HCT116 (cell line): ENCODE measurements around the gene AJUBA. TPM values are rescaled to one million over a fixed set of nuclear protein-coding genes. Genes with fewer than 3 reads are reported as not detected.

ENCODE experiments used
- ATAC-seq: fragments of 200-7000 bp; cut with Tn5 transposase; 2 replicates; pipeline ENCODE4 v1.9.1; 2020; ENCODE audit warnings: mild to moderate bottlenecking, moderate library complexity
- BruUV-seq: library from RNA; stranded (reverse); fragments of 400-500 nt; replicated peaks from 2 replicates; lab custom pipeline; 2021; lab: Mats Ljungman, UMichigan
- CTCF ChIA-PET: fragments of 300-600 bp; sonication (Branson Sonifier 250); formaldehyde crosslinking; loops from one replicate; lab custom pipeline; 2021; ENCODE audit warnings: antibody characterized with exemption; lab: Charles Lee
- POLR2A ChIA-PET: fragments of 300-600, 350-600 bp; sonication (Branson Sonifier 250); formaldehyde crosslinking; loops from one replicate; lab custom pipeline; 2021; ENCODE audit warnings: antibody characterized with exemption; lab: Charles Lee
- RAD21 ChIA-PET, 2 experiments: fragments of 300-600 bp; sonication (Branson Sonifier 250); formaldehyde crosslinking; loops; one replicate each; lab custom pipeline; 2023; ENCODE audit warnings: low total read pairs in 2 of 2; ENCODE audit not compliant: uncharacterized antibody in 2 of 2, unreplicated experiment in 2 of 2, low non-redundant PET in 1 of 2; lab: Charles Lee
- DNase-seq: peaks from one replicate; pipeline ENCODE4 v3.0.0-alpha.2; 2010; ENCODE audit warnings: low read depth, low spot score
- H2AFZ ChIP-seq: fragments of 200-600 bp; shearing (Covaris generic), sonication (generic); 2 replicates; pipeline ENCODE4 v1.6.1; 2017; ENCODE audit warnings: low read depth, mixed run types, mixed read lengths, antibody characterized with exemption, low read length; ENCODE audit not compliant: poor library complexity, severe bottlenecking
- H3K27ac ChIP-seq: 2 replicates; pipeline ENCODE4 v1.5.1; 2012; ENCODE audit warnings: low read depth, low read length
- H3K27me3 ChIP-seq: fragments of 200-600 bp; sonication (generic); 2 replicates; pipeline ENCODE4 v1.6.1; 2016; ENCODE audit warnings: mixed run types, low read length, mixed read lengths; ENCODE audit not compliant: insufficient read depth
- H3K36me3 ChIP-seq, 2 experiments: fragments of 200-500 bp in 1 of 2; fragments of 200-600 bp in 1 of 2; sonication (Bioruptor generic) in 1 of 2; sonication (generic) in 1 of 2; 2 replicates each; pipeline versions ENCODE4 v1.5.1 to v1.6.1; 2014 to 2016; ENCODE audit warnings: low read length in 2 of 2, inconsistent platforms in 1 of 2, mixed read lengths in 1 of 2, mixed run types in 1 of 2; ENCODE audit not compliant: insufficient read depth in 2 of 2, control insufficient read depth in 1 of 2
- H3K4me1 ChIP-seq, 2 experiments: fragments of 200-600 bp in 1 of 2; sonication (generic) in 1 of 2; 2 replicates each; pipeline versions ENCODE4 v1.5.1 to v1.6.1; 2012 to 2017; ENCODE audit warnings: low read length in 2 of 2, inconsistent platforms in 1 of 2, mild to moderate bottlenecking in 1 of 2, mixed read lengths in 1 of 2, mixed run types in 1 of 2, moderate library complexity in 1 of 2; ENCODE audit not compliant: insufficient read depth in 2 of 2, control insufficient read depth in 1 of 2
- H3K4me2 ChIP-seq: fragments of 200-600 bp; sonication (generic); 2 replicates; pipeline ENCODE4 v1.6.1; 2017; ENCODE audit warnings: mixed run types, low read length, mixed read lengths
- H3K4me3 ChIP-seq, 2 experiments: fragments of 200-600 bp in 1 of 2; sonication (generic) in 1 of 2; replicated peaks in 1 of 2; 2 replicates each; pipeline ENCODE4 v1.5.1; 2011 to 2016; ENCODE audit warnings: low read length in 2 of 2, control low read depth in 1 of 2, low read depth in 1 of 2, mild to moderate bottlenecking in 1 of 2, mixed read lengths in 1 of 2, mixed run types in 1 of 2
- H3K79me2 ChIP-seq: fragments of 200-600 bp; sonication (generic); 2 replicates; pipeline ENCODE4 v1.6.1; 2017; ENCODE audit warnings: mild to moderate bottlenecking, mixed run types, low read length, moderate library complexity, mixed read lengths; ENCODE audit not compliant: insufficient read depth
- H3K9ac ChIP-seq: fragments of 200-600 bp; sonication (generic); 2 replicates; pipeline ENCODE4 v1.6.1; 2016; ENCODE audit warnings: low read length, mixed read lengths
- H3K9me2 ChIP-seq: fragments of 200-600 bp; sonication (generic), shearing (Covaris generic); 2 replicates; pipeline ENCODE4 v1.6.1; 2017; ENCODE audit warnings: mixed run types, mild to moderate bottlenecking, moderate library complexity; ENCODE audit not compliant: insufficient read depth
- H3K9me3 ChIP-seq, 2 experiments: fragments of 200-500 bp in 1 of 2; fragments of 200-600 bp in 1 of 2; sonication (Bioruptor generic) in 1 of 2; sonication (generic) in 1 of 2; 2 replicates each; pipeline ENCODE4 v1.6.1; 2014 to 2017; ENCODE audit warnings: low read length in 2 of 2, mixed read lengths in 2 of 2, inconsistent platforms in 1 of 2, low read depth in 1 of 2, mild to moderate bottlenecking in 1 of 2, mixed run types in 1 of 2, moderate library complexity in 1 of 2; ENCODE audit not compliant: control insufficient read depth in 1 of 2, insufficient read depth in 1 of 2
- H4K20me1 ChIP-seq: fragments of 200-600 bp; sonication (generic), shearing (Covaris generic); 2 replicates; pipeline ENCODE4 v1.6.1; 2017; ENCODE audit warnings: mixed run types, mild to moderate bottlenecking, moderate library complexity; ENCODE audit not compliant: insufficient read depth
- ATF3 ChIP-seq: IDR thresholded peaks from 2 replicates; pipeline ENCODE4 v1.6.1; 2012
- CBX3 ChIP-seq: IDR thresholded peaks from 2 replicates; pipeline ENCODE4 v1.6.1; 2012; ENCODE audit warnings: low read depth
- EZH2 ChIP-seq: fragments of 200-600 bp; sonication (generic); IDR thresholded peaks from 2 replicates; pipeline ENCODE4 v1.6.1; 2017; ENCODE audit warnings: antibody characterized with exemption, mixed run types
- EZH2phosphoT487 ChIP-seq: fragments of 200-600 bp; IDR thresholded peaks from 2 replicates; pipeline ENCODE4 v1.6.1; 2018; ENCODE audit warnings: antibody characterized with exemption, borderline replicate concordance
- POLR2A ChIP-seq: IDR thresholded peaks from 2 replicates; pipeline ENCODE4 v1.7.0; 2011; ENCODE audit warnings: borderline replicate concordance; ENCODE audit not compliant: insufficient read depth, insufficient read length; ENCODE audit errors: extremely low read depth
- POLR2AphosphoS5 ChIP-seq: IDR thresholded peaks from 2 replicates; pipeline ENCODE4 v1.6.1; 2011; ENCODE audit warnings: mild to moderate bottlenecking, low read depth, low read length, moderate library complexity
- RAD21 ChIP-seq: IDR thresholded peaks from 2 replicates; pipeline ENCODE4 v1.6.1; 2012; ENCODE audit warnings: low read depth, mild to moderate bottlenecking
- YY1 ChIP-seq: IDR thresholded peaks from 2 replicates; pipeline ENCODE4 v1.6.1; 2011; ENCODE audit warnings: low read length, low read depth, moderate library complexity, mild to moderate bottlenecking; ENCODE audit not compliant: insufficient replicate concordance; ENCODE audit errors: extremely low read depth
- ZNF274 ChIP-seq: fragments of 200-500 bp; sonication (Bioruptor generic); IDR thresholded peaks from 2 replicates; pipeline ENCODE4 v1.6.1; 2014; ENCODE audit warnings: mild to moderate bottlenecking, low read depth, low read length, inconsistent platforms
- intact Hi-C: fragments of 100-400 bp; cut with micrococcal nuclease; formaldehyde crosslinking; loops from 2 replicates; pipeline ENCODE4 v1.10.0; 2022
- total RNA-seq: library from RNA; stranded (reverse); gene quantifications from one replicate; pipeline ENCODE4 v1.2.1, GENCODE V29; 2021; ENCODE audit not compliant: unreplicated experiment
- TF ChIP-seq, protein P1 (sequence below): IDR thresholded peaks from 2 replicates; pipeline ENCODE4 v1.6.1; 2012; ENCODE audit warnings: low read depth

The AJUBA gene
- total RNA-seq, 1 experiment from 2014 or later, result 39.7 TPM

DNA sequence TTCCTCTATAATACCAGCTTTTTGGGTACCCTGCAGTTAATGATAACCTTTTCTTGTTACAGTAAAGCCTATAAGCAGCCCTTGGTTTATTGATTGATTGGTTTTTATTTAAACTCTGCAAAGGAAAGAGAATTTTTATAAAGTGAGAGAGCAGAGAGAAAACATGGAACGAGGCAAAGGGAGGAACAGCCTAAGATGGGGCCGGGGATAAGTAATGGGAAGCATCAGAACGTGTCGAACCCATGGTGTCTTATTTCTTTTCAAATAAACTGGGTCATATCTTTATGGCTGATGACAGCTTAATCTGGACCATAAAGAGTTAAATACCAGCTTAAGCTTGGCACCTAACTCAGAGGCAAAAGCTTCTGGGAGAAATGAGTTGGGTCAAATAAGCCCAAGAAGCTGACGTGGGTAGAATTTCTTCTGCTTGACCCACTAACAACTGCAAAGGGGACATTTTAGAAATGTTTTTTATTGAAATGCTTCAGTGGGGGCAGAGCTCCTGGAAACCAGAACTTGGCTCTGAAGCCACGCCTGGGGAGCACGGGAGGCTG lies 39.6 kb upstream of the AJUBA start:
- no TSS peak for BruUV-seq

More for the DNA sequence above, 39.6 kb upstream of the AJUBA start:
- no peak overlapping the region for H3K4me2 ChIP-seq
- ChIA-PET POLR2A (no interaction called here), CTCF (interaction anchor here (1.0 kb wide), 1 partner anchor 36 kb away, joined by 3 read pairs; no protein-coding TSS in a partner anchor), RAD21 (no interaction called here)
- TF ChIP-seq CBX3 (no peak), ATF3 (no peak), POLR2AphosphoS5 (no peak), YY1 (no peak), ZNF274 (no peak), POLR2A (no peak), EZH2 (no peak), RAD21 (no peak), EZH2phosphoT487 (no peak)
- TF ChIP-seq, protein P1, sequence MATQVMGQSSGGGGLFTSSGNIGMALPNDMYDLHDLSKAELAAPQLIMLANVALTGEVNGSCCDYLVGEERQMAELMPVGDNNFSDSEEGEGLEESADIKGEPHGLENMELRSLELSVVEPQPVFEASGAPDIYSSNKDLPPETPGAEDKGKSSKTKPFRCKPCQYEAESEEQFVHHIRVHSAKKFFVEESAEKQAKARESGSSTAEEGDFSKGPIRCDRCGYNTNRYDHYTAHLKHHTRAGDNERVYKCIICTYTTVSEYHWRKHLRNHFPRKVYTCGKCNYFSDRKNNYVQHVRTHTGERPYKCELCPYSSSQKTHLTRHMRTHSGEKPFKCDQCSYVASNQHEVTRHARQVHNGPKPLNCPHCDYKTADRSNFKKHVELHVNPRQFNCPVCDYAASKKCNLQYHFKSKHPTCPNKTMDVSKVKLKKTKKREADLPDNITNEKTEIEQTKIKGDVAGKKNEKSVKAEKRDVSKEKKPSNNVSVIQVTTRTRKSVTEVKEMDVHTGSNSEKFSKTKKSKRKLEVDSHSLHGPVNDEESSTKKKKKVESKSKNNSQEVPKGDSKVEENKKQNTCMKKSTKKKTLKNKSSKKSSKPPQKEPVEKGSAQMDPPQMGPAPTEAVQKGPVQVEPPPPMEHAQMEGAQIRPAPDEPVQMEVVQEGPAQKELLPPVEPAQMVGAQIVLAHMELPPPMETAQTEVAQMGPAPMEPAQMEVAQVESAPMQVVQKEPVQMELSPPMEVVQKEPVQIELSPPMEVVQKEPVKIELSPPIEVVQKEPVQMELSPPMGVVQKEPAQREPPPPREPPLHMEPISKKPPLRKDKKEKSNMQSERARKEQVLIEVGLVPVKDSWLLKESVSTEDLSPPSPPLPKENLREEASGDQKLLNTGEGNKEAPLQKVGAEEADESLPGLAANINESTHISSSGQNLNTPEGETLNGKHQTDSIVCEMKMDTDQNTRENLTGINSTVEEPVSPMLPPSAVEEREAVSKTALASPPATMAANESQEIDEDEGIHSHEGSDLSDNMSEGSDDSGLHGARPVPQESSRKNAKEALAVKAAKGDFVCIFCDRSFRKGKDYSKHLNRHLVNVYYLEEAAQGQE, result no peak
- H3K4me1 ChIP-seq, result peaks cover 6 to 16% of the 10 kb centered on the region in 2 experiments; a peak in 3 of 4 replicates
- intact Hi-C loops, result no loop called here
- no peaks in the 10 kb centered on the region for H4K20me1 ChIP-seq
- no peak for DNase-seq
- no peak overlapping the region for H3K9ac ChIP-seq
- H3K4me3 ChIP-seq, result no peak overlapping the region
- H3K9me3 ChIP-seq, result no peaks in the 10 kb centered on the region
- no peak overlapping the region for H3K27ac ChIP-seq
- ATAC-seq, result no peak
- H3K27me3 ChIP-seq, result no peaks in the 10 kb centered on the region
- no peaks in the 10 kb centered on the region for H3K79me2 ChIP-seq
- H3K36me3 ChIP-seq, result peaks cover 0 to 12% of the 10 kb centered on the region in 2 experiments; a peak in 2 of 4 replicates
- no peaks in the 10 kb centered on the region for H3K9me2 ChIP-seq
- H2AFZ ChIP-seq, result no peak overlapping the region
